NT2/D1 (cell line): Measurements from ENCODE around the gene PPFIA1.

Source experiments
- DNase-seq: peaks from one replicate; pipeline ENCODE4 v3.0.0-alpha.2; 2011; ENCODE audit warnings: low read depth, low spot score
- H3K27me3 ChIP-seq: 2 replicates; pipeline ENCODE4 v1.6.0; 2011; ENCODE audit warnings: mild to moderate bottlenecking; ENCODE audit not compliant: insufficient read length, insufficient read depth
- H3K36me3 ChIP-seq: 2 replicates; pipeline ENCODE4 v1.6.1; 2011; ENCODE audit warnings: mild to moderate bottlenecking, low read length, mixed read lengths; ENCODE audit not compliant: insufficient read depth, insufficient read length
- H3K4me1 ChIP-seq: 2 replicates; pipeline ENCODE4 v1.5.1; 2011; ENCODE audit not compliant: insufficient read depth, insufficient read length
- H3K4me3 ChIP-seq: 2 replicates; pipeline ENCODE4 v1.5.1; 2011; ENCODE audit warnings: low read depth; ENCODE audit not compliant: insufficient read length
- H3K9ac ChIP-seq: 2 replicates; pipeline ENCODE4 v1.6.0; 2011; ENCODE audit warnings: low read depth; ENCODE audit not compliant: insufficient read length
- H3K9me3 ChIP-seq: 2 replicates; pipeline ENCODE4 v1.5.1; 2011; ENCODE audit warnings: mild to moderate bottlenecking, low read length; ENCODE audit not compliant: insufficient read depth
- SUZ12 ChIP-seq: IDR thresholded peaks from 2 replicates; pipeline ENCODE4 v1.6.1; 2011; ENCODE audit not compliant: insufficient read length, insufficient read depth; ENCODE audit errors: extremely low read depth
- YY1 ChIP-seq: IDR thresholded peaks from 2 replicates; pipeline ENCODE4 v1.6.1; 2011; ENCODE audit not compliant: insufficient read length, insufficient read depth
- ZNF274 ChIP-seq: IDR thresholded peaks from 2 replicates; pipeline ENCODE4 v1.6.1; 2011; ENCODE audit warnings: mild to moderate bottlenecking, low read depth, low read length

The PPFIA1 gene

GRCh38 chr11:70368961-70369360 is 98.5 kb downstream of the PPFIA1 start:
- DNase-seq: no peak
- Histone ChIP-seq H3K4me3 (no peak overlapping the region), H3K4me1 (no peaks in the 10 kb centered on the region), H3K9ac (no peak overlapping the region), H3K36me3 (peaks cover 41% of the 10 kb centered on the region), H3K9me3 (no peaks in the 10 kb centered on the region), H3K27me3 (no peaks in the 10 kb centered on the region)
- TF ChIP-seq SUZ12 (no peak), YY1 (no peak), ZNF274 (no peak)

- Histone ChIP-seq H3K4me1 (no peaks in the 10 kb centered on the region), H3K36me3 (peaks cover 38% of the 10 kb centered on the region), H3K9ac (no peak overlapping the region), H3K9me3 (no peaks in the 10 kb centered on the region), H3K4me3 (no peak overlapping the region), H3K27me3 (no peaks in the 10 kb centered on the region)
- TF ChIP-seq YY1 (no peak), ZNF274 (no peak), SUZ12 (no peak)
- no peak for DNase-seq
These were observed 100.8 kb downstream of the PPFIA1 start for GRCh38 chr11:70371241-70371640.

GRCh38 chr11:70372076-70372475 is 101.6 kb downstream of the PPFIA1 start:
- no peak overlapping the region for H3K9ac ChIP-seq
- H3K9me3 ChIP-seq: no peaks in the 10 kb centered on the region
- TF ChIP-seq YY1 (no peak), ZNF274 (no peak)
- no peak overlapping the region for H3K4me3 ChIP-seq
- DNase-seq: no peak
- no peaks in the 10 kb centered on the region for H3K27me3 ChIP-seq
- peaks cover 42% of the 10 kb centered on the region for H3K36me3 ChIP-seq
- no peaks in the 10 kb centered on the region for H3K4me1 ChIP-seq

GRCh38 chr11:70376621-70377020 is 106.1 kb downstream of the PPFIA1 start:
- H3K9me3 ChIP-seq: no peaks in the 10 kb centered on the region
- H3K36me3 ChIP-seq: peaks cover 61% of the 10 kb centered on the region
- DNase-seq: no peak
- H3K4me1 ChIP-seq: no peaks in the 10 kb centered on the region
- TF ChIP-seq ZNF274: no peak
- no peak for TF ChIP-seq SUZ12
- no peak for TF ChIP-seq YY1
- no peak overlapping the region for H3K4me3 ChIP-seq
- no peaks in the 10 kb centered on the region for H3K27me3 ChIP-seq
- no peak overlapping the region for H3K9ac ChIP-seq

- no peak overlapping the region for H3K4me3 ChIP-seq
- no peaks in the 10 kb centered on the region for H3K9me3 ChIP-seq
- TF ChIP-seq SUZ12 (no peak), ZNF274 (no peak), YY1 (no peak)
- no peak overlapping the region for H3K9ac ChIP-seq
- peaks cover 57% of the 10 kb centered on the region for H3K36me3 ChIP-seq
- H3K27me3 ChIP-seq: no peaks in the 10 kb centered on the region
- H3K4me1 ChIP-seq: no peaks in the 10 kb centered on the region
- DNase-seq: no peak
These were observed 107.2 kb downstream of the PPFIA1 start for GRCh38 chr11:70377645-70378044.

- H3K36me3 ChIP-seq: peaks cover 59% of the 10 kb centered on the region
- H3K9ac ChIP-seq: no peak overlapping the region
- H3K4me3 ChIP-seq: no peak overlapping the region
- no peaks in the 10 kb centered on the region for H3K27me3 ChIP-seq
- no peak for DNase-seq
- TF ChIP-seq SUZ12 (no peak), ZNF274 (no peak), YY1 (no peak)
- H3K9me3 ChIP-seq: no peaks in the 10 kb centered on the region
- no peaks in the 10 kb centered on the region for H3K4me1 ChIP-seq
These were observed 108.1 kb downstream of the PPFIA1 start for GRCh38 chr11:70378506-70379134.

GRCh38 chr11:70381350-70381749 is 110.9 kb downstream of the PPFIA1 start:
- TF ChIP-seq YY1 (no peak), SUZ12 (no peak), ZNF274 (no peak)
- Histone ChIP-seq H3K4me3 (no peak overlapping the region), H3K4me1 (peaks cover 4% of the 10 kb centered on the region), H3K27me3 (no peaks in the 10 kb centered on the region), H3K36me3 (peaks cover 60% of the 10 kb centered on the region), H3K9ac (no peak overlapping the region), H3K9me3 (no peaks in the 10 kb centered on the region)
- no peak for DNase-seq
